ENCODE measurements around the gene DNAJC18.

DNA sequence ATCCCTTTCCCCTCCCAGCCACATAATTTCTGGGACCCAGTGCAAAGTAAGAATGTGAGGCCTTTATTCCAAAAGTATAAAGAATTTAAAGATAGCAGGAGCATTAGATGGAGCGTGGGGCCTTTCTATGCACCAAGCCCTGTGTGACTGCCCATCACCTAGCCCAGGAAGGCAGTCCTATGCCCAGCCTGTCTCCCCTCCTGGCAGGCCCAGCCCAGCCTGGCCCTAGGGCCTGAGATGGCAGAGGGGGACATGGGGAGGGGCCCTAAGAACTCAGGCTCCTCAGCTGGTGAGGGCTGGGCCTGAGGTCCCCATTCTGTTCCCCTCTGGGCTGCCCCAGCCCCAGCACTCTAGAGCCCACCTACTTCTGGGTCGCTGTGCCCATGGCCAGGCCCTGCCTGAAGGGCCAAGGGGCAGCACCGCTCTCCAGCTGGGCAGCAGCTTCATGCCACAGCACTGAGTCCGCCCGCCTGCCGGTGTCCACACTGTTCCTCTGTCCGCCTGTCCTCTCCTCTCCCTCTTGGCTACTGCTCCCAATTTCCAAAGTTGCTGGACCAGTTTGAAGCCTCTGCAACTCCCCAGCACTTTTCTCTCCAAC lies 55.2 kb downstream of the DNAJC18 start:
- TF ChIP-seq, protein P1, sequence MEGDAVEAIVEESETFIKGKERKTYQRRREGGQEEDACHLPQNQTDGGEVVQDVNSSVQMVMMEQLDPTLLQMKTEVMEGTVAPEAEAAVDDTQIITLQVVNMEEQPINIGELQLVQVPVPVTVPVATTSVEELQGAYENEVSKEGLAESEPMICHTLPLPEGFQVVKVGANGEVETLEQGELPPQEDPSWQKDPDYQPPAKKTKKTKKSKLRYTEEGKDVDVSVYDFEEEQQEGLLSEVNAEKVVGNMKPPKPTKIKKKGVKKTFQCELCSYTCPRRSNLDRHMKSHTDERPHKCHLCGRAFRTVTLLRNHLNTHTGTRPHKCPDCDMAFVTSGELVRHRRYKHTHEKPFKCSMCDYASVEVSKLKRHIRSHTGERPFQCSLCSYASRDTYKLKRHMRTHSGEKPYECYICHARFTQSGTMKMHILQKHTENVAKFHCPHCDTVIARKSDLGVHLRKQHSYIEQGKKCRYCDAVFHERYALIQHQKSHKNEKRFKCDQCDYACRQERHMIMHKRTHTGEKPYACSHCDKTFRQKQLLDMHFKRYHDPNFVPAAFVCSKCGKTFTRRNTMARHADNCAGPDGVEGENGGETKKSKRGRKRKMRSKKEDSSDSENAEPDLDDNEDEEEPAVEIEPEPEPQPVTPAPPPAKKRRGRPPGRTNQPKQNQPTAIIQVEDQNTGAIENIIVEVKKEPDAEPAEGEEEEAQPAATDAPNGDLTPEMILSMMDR (IDR thresholded peaks at IDR 0.05): no peak
- no peak for TF ChIP-seq POLR2A (IDR thresholded peaks at IDR 0.05)
